Islet precursor cell (in vitro differentiated cells): ENCODE measurements around the gene EMILIN1.
"Not testable (repeated sequence)": the region's sequence is repeated elsewhere in the genome, so short reads cannot be mapped to it uniquely, and the experiment has no call there.

Experiments
- DNase-seq: peaks from one replicate; pipeline ENCODE4 v3.0.0-alpha.2; 2018

EMILIN1 gene

DNA sequence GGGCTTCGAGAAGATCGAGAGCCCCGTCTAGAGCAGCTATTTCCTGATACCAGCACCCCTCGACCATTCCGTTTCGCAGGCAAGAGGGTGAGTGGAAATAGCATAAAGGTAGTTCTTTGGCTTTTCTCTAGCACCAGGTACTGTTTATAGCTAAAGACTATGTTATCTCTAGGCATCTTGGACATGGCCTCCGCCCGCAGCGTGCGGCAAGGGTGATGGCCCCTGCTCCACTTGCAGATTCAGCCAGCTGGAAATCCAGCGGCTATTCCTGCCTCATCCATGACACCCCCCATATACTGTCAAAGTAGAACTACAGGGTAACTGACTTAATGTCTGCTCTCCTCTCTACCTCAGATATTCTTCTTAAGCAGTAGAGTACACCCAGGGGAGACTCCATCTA is 23.7 kb upstream of the EMILIN1 start:
- DNase-seq, result no peak

DNA sequence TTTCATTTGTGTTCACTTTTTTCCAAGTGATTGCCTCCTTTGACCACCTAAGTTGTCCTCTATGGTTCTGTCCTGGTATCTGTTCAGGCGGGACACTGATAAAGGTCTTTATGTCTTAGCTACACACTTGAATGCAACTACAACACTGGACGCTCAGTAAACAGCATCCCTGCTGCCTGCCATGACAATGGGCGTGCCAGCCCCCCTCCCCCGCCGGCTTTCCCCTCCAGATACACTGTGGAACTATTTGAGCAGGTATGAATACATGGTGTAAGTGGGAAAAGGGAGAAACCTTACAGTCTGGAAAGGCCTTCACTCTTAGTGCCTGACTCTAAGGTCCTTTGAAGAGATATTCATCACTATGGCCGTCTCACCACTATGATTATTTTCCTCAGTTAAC is 21.2 kb upstream of the EMILIN1 start:
- DNase-seq, result no peak

- DNase-seq, result no peak
These were observed 20.2 kb upstream of the EMILIN1 start for GRCh38 chr2:27058210-27058609.

GRCh38 chr2:27059141-27059820 is 19.1 kb upstream of the EMILIN1 start:
- DNase-seq, result no peak

DNA sequence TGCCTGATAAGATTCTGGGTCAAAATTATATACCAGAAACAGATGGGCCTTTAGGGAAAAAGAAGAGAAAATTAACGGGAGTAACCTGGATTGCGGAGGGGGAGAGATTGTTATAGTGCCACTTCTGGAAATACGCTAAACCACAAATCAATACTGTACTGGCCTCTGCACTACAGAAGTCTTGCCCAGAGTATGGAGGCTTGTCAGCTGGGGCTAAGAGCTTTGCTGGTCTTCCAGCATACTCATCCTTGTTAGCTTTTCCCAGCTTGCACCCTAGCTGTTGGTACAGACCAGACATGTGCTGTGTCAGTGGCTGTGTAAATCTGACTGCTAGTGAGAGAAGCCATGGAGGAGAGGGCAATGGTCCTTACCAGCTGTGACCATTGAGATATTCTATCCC is 18.1 kb upstream of the EMILIN1 start:
- DNase-seq, result no peak

- no peak for DNase-seq
These were observed 13.3 kb upstream of the EMILIN1 start for GRCh38 chr2:27065128-27065527.

DNA sequence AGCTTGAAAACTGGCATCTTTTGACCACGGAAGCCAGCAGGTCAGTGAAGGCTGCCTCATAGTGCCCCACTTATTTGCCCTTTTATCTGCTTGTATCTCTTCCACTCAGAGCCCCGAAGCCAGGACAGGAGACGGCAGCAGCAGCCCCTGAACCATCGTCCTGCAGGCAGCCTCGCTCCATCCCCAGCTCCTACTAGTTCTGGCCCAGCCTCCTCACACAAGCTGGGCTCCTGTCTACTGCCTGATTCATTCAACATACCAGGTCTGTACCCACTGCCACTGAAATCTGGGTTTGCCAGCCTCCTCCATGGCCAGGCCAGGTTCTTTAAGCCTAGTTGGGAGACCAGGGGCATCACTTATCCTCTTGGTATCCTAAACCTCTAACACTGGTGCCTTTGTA is 11.0 kb upstream of the EMILIN1 start:
- DNase-seq, result no peak

DNA sequence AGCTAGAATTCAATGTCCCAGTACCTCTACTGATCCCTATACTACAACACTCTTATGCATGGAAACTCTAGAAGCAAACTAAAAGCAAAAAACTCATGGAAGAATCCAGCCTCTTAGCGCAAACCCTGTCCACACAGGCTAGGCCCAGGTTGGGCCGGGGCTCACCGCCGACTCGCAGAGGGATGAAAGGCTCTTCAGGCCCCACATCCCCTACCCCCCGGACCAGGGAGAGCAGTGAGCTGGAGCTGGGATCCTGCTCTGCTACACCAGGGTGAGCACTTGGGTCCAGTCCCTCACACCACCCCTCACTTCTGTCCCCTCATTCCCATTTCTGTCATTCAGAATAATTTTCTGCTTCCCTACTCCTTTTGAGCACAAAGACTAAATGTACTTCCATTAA is 9.0 kb upstream of the EMILIN1 start:
- DNase-seq, result no peak

DNA sequence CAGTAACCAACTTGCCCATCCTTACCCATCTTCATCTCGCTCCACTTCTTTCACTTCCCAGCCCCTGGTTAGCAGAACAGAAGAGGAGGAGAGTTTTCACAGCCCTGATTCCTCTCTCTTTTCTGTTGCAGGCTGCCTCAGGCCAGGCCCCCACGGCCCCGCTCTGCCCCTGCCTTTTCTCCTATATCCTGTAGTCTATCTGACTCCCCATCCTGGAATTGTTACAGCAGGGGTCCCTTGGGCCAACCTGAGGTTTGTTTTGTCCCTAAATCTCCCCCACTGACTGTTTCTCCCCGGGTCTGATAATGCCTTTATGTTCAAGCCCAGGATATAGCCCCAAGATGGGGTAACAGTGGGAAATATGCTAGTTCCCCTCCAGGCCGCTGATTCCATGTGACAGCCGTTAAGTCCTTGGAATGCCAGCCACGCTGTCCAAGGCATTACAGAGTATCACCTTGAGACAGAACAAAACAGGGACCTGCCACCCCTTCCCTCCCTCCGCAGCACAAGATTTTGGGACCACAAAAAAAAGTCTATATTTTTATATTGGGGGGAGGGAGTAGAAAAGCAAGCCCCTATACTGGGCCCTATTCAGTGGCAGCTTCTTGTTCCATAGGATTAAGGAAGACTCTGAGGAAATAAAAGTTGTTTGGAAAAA is 8.3 kb upstream of the EMILIN1 start:
- no peak for DNase-seq

GRCh38 chr2:27070653-27071276 is 7.7 kb upstream of the EMILIN1 start:
- DNase-seq, result no peak

DNA sequence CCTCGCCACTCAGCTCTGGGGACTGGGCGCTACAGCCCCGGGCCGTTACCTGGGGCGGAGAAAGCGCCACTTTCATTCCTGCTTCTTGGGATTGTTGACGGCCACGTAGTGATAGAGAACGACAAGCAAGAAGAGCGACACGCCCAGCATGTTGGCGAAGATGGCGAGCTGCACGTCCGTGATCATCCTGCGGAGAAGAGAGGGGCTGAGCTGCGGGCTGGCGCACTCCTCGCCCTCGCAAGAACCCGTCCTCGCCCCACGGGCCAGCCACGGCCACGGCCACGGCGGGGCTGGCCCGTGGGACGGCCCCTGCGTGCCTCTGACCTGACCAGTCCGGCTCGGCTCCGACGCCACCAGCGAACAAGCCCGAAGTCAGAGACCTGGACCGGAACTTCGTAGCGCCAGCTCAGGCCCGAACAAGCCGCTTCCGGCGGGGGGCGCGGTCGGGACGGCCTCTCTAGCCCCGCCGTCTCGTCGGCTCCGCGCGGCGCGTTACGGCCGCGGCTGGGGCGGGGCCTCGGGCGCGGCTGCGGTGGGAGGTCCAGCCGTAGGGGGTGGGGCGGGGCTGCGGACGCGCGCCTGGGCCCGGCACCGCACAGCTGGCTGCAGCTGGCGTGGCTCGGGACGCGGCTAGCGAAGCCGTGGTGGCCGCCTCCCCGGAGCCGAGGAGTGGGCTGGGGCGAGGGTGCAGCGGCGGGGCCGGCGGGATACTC is 7.0 kb upstream of the EMILIN1 start, which contains the start of gene OST4:
TSS of gene OST4 (minus strand) at position 378 of the 713 bp plus-strand sequence.
- peak; percentile 96 for DNase-seq

GRCh38 chr2:27071990-27072830 is 6.2 kb upstream of the EMILIN1 start:
- peak; percentile 85 for DNase-seq

DNA sequence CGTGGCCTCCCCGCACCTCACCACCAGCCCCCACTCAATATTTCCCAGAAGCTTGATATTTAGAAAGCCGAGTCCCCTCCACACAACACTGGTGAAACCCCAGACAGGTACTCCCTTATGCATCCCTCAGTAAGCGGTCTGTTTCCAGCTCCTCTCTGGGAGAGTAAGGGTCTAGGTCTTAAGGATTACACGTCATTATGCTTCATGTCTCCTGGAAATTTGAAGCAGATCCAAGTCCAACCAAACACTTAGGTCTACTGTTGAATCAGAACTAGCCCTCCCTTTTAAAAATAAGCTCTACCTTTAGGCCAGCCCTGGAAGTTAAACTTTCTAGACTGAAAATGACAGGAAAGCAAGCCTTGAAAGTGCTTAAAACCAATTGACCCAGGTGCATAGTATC is 5.5 kb upstream of the EMILIN1 start:
- DNase-seq, result no peak

DNA sequence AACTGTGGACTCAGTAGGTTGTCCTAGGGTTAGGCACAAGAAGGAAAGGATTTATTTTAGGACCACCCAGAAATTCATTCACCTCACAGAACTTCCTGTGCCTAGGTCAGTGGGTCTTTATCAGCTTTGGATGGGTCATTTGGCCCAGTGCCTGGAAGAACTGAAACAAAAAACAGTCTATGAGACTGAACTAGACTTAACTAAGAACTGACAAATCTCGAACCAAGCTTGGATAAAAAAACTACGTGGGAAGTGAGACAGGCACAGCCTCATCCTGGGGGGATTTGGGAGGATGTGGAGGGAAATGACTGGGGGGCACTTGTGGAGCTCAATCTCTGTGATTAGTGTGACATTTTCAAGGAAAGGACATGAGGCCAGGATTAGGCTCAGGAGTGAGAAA is 4.6 kb upstream of the EMILIN1 start:
- no peak for DNase-seq

DNA sequence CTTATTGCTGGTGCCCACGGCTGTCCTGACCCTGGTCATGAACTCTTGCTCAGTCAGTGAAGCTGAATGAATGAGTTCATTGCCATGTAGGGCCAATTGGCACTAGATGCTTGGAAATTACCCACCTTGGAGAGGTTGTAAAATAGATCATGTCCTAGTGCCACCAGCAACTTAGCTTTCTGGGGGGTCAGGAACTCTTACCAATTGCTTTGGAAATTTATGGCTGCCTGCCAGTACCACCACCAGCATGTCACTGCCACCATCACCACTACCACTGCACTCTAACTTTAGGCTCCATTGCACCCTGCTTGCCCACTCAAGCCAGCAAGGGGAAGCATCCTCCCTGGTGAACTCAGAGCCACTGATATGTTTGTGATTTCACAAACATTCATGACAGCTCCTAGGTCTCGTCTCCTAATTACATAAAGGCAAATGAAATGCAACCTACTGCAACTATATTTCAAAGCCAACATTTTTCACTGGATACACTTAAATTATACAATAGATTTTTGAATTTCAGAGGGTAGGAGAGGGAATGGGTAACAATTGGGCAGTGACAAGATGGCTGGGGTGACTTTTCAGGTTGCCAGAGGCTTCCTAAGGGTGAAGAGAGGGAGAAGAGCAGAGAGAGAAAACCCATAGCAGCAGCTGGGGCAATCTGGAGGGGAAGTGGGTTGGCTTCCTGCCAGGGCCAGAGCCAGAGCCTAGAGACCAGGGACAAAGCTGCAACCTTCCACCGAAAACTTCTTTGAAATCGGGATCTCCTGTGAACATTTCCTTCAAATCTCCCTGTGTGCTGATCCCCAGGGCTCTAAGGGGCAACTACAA is 3.5 kb upstream of the EMILIN1 start:
- DNase-seq, result no peak

DNA sequence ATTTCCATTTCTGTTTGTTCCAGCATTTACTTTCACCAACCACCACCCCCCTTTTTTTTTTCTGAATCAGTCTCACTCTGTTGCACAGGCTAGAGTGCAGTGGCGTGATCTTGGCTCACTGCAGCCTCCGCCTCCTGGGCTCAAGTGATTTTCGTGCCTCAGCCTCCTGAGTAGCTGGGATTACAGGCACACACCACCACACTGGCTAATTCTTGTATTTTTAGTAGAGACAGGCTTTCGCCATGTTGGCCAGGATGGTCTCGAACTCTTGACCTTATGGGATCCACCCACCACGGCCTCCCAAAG is 2.9 kb upstream of the EMILIN1 start:
- not testable (repeated sequence) for DNase-seq

DNA sequence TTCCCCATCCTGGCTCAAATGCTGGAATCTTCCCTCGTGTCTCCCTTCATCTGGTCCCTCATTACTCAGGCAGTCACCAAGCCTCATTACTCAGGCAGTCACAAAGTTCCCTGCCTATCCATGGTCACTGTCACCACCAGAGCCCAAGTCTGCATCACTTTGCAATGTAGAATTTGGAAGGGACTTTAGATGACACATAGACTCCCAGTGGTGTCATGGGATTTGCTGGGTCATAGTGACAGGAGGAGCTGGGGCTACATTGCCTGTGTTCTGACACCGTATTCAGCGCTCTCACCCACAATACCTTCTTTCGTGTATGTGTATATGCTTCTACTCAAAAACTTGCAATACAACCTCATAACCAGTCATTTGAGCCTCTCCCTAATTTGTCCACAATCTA is 2.1 kb upstream of the EMILIN1 start:
- no peak for DNase-seq

- no peak for DNase-seq
These were observed 1.2 kb upstream of the EMILIN1 start for GRCh38 chr2:27077231-27077630.

- no peak for DNase-seq
These were observed 1.1 kb downstream of the EMILIN1 start for GRCh38 chr2:27079233-27080139.

GRCh38 chr2:27080140-27080469 is 1.7 kb downstream of the EMILIN1 start:
- no peak for DNase-seq

- DNase-seq, result no peak
These were observed 2.2 kb downstream of the EMILIN1 start for GRCh38 chr2:27080603-27080936.
